Testis (tissue), 3 donors: ENCODE results near the gene GRHL3. TPM values are rescaled to one million over a fixed set of nuclear protein-coding genes. Genes with fewer than 3 reads are reported as not detected.

Experiments used
- DNase-seq: peaks from one replicate; pipeline ENCODE4 v3.0.0-alpha.2; 2019
- H3K27ac ChIP-seq, 2 donors: fragments of 200-600 bp; sonication (generic); one replicate each; pipeline ENCODE4 v1.5.1; 2019
- H3K27me3 ChIP-seq: fragments of 200-600 bp; sonication (generic); one replicate; pipeline ENCODE4 v1.5.1; 2019
- H3K36me3 ChIP-seq: fragments of 200-600 bp; sonication (generic); one replicate; pipeline ENCODE4 v1.5.1; 2017; ENCODE audit warnings: low read depth; ENCODE audit errors: missing control alignments
- H3K4me1 ChIP-seq: fragments of 200-600 bp; sonication (generic); one replicate; pipeline ENCODE4 v1.5.1; 2019
- H3K4me3 ChIP-seq, 2 donors: fragments of 200-600 bp; sonication (generic); one replicate each; pipeline ENCODE4 v1.5.1; 2017 to 2019
- H3K9me3 ChIP-seq: fragments of 200-600 bp; sonication (generic); one replicate; pipeline ENCODE4 v1.5.1; 2017
- POLR2A ChIP-seq: fragments of 450-650 bp; IDR thresholded peaks from one replicate; pipeline ENCODE4 v1.6.1; 2017; ENCODE audit warnings: antibody characterized with exemption, mild to moderate bottlenecking, moderate library complexity
- WGBS, 2 donors: methylation state at CpG; one replicate each; pipeline ENCODE4 v1.1.5; 2018; 5-methylcytosine and 5-hydroxymethylcytosine counted together
- intact Hi-C: fragments of 100-400 bp; cut with DNase I; formaldehyde crosslinking; loops from one replicate; pipeline ENCODE4 v1.15.1; 2023; ENCODE audit warnings: low total_unique reads
- polyA plus RNA-seq: library from polyadenylated mRNA; stranded (reverse); fragments of 350-450 nt; fragmentation: Illumina TruSeq; extraction: RNeasy Lipid Tissue Mini Kit (QIAGEN cat#74804); gene quantifications from one replicate; pipeline ENCODE4 v1.2.3, GENCODE V29; 2014; ENCODE audit warnings: low read depth, low replicate concordance; ENCODE audit not compliant: insufficient read depth
- total RNA-seq, 2 donors: library from RNA; depleted of rRNA; stranded (reverse); fragments of >200 nt; gene quantifications; one replicate each; pipeline ENCODE4 v1.2.3, GENCODE V29; 2016
- TF ChIP-seq, protein P1 (sequence below), 3 experiments: fragments of 450-650 bp in 2 of 3; fragments of 200-600 bp in 1 of 3; sonication (generic) in 1 of 3; IDR thresholded peaks; one replicate each; pipeline ENCODE4 v1.5.1; 2016 to 2019; ENCODE audit warnings: antibody characterized with exemption in 3 of 3, mild to moderate bottlenecking in 2 of 3, moderate library complexity in 1 of 3

The GRHL3 gene
- total and polyA plus RNA-seq, 3 donors from 2014 or later = 2.7 to 9.5 (median 3.2) TPM

- H3K4me3 ChIP-seq = no peak overlapping the region
- TF ChIP-seq, protein P1, sequence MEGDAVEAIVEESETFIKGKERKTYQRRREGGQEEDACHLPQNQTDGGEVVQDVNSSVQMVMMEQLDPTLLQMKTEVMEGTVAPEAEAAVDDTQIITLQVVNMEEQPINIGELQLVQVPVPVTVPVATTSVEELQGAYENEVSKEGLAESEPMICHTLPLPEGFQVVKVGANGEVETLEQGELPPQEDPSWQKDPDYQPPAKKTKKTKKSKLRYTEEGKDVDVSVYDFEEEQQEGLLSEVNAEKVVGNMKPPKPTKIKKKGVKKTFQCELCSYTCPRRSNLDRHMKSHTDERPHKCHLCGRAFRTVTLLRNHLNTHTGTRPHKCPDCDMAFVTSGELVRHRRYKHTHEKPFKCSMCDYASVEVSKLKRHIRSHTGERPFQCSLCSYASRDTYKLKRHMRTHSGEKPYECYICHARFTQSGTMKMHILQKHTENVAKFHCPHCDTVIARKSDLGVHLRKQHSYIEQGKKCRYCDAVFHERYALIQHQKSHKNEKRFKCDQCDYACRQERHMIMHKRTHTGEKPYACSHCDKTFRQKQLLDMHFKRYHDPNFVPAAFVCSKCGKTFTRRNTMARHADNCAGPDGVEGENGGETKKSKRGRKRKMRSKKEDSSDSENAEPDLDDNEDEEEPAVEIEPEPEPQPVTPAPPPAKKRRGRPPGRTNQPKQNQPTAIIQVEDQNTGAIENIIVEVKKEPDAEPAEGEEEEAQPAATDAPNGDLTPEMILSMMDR (IDR thresholded peaks at IDR 0.05) = no peak
- no peak for TF ChIP-seq POLR2A
- intact Hi-C loops = no loop called here
- no peaks in the 10 kb centered on the region for H3K36me3 ChIP-seq
- no peaks in the 10 kb centered on the region for H3K4me1 ChIP-seq
- WGBS, 2 donors = 79 to 86% methylated on average over 8 of the region's 8 CpGs
- H3K9me3 ChIP-seq = no peaks in the 10 kb centered on the region
- DNase-seq = no peak
- no peak overlapping the region for H3K27ac ChIP-seq
- no peaks in the 10 kb centered on the region for H3K27me3 ChIP-seq
Observed at GRCh38 chr1:24340770-24341169, 21.6 kb downstream of the GRHL3 start.

- intact Hi-C loops = no loop called here
- Histone ChIP-seq H3K4me1 (no peaks in the 10 kb centered on the region), H3K36me3 (no peaks in the 10 kb centered on the region), H3K27ac (no peak overlapping the region), H3K9me3 (no peaks in the 10 kb centered on the region), H3K27me3 (no peaks in the 10 kb centered on the region), H3K4me3 (no peak overlapping the region)
- DNase-seq = no peak
- 83 to 87% methylated on average over 4 to 8 of the region's 8 CpGs for WGBS, 2 donors
- TF ChIP-seq, protein P1 (IDR thresholded peaks at IDR 0.05) = no peak
- no peak for TF ChIP-seq POLR2A
Observed at GRCh38 chr1:24341260-24341659, 22.1 kb downstream of the GRHL3 start.

- TF ChIP-seq POLR2A = no peak
- TF ChIP-seq, protein P1 (IDR thresholded peaks at IDR 0.05) = no peak
- intact Hi-C loops = no loop called here
- DNase-seq = no peak
- H3K27me3 ChIP-seq = no peaks in the 10 kb centered on the region
- no peaks in the 10 kb centered on the region for H3K9me3 ChIP-seq
- WGBS, 2 donors = 87 to 88% methylated on average over 10 to 13 of the region's 13 CpGs
- no peaks in the 10 kb centered on the region for H3K36me3 ChIP-seq
- no peak overlapping the region for H3K27ac ChIP-seq
- no peak overlapping the region for H3K4me3 ChIP-seq
- H3K4me1 ChIP-seq = no peaks in the 10 kb centered on the region
Observed at GRCh38 chr1:24343412-24344089, 24.4 kb downstream of the GRHL3 start.

GRCh38 chr1:24344090-24344742 is 25.1 kb downstream of the GRHL3 start:
- no peak for DNase-seq
- H3K4me1 ChIP-seq = no peaks in the 10 kb centered on the region
- no peaks in the 10 kb centered on the region for H3K27me3 ChIP-seq
- H3K27ac ChIP-seq = no peak overlapping the region
- no peaks in the 10 kb centered on the region for H3K9me3 ChIP-seq
- intact Hi-C loops = no loop called here
- no peak for TF ChIP-seq POLR2A
- TF ChIP-seq, protein P1 (IDR thresholded peaks at IDR 0.05) = no peak
- H3K4me3 ChIP-seq = no peak overlapping the region
- 74 to 91% methylated on average over 6 to 7 of the region's 8 CpGs for WGBS, 2 donors
- no peaks in the 10 kb centered on the region for H3K36me3 ChIP-seq

GRCh38 chr1:24345334-24345733 is 26.2 kb downstream of the GRHL3 start:
- no peak for TF ChIP-seq POLR2A
- TF ChIP-seq, protein P1 (IDR thresholded peaks at IDR 0.05) = no peak
- Histone ChIP-seq H3K27ac (no peak overlapping the region), H3K4me3 (no peak overlapping the region), H3K27me3 (no peaks in the 10 kb centered on the region), H3K9me3 (no peaks in the 10 kb centered on the region), H3K4me1 (no peaks in the 10 kb centered on the region), H3K36me3 (no peaks in the 10 kb centered on the region)
- intact Hi-C loops = no loop called here
- 69% methylated on average over 5 of the region's 5 CpGs for WGBS, 2 donors
- no peak for DNase-seq
